H1 (cell line): ENCODE measurements around the gene STIM1. TPM values are rescaled to one million over a fixed set of nuclear protein-coding genes. Genes with fewer than 3 reads are reported as not detected.

Source experiments
- ASH2L ChIP-seq: fragments of 200-600, 300-600 bp; sonication (generic); IDR thresholded peaks from one replicate; pipeline ENCODE4 v1.7.1; 2017; ENCODE audit warnings: low read length
- BRCA1 ChIP-seq: IDR thresholded peaks from 2 replicates; pipeline ENCODE4 v1.6.1; 2012; ENCODE audit warnings: low read depth, low read length, improper control_type of control experiment
- CREB1 ChIP-seq: IDR thresholded peaks from 2 replicates; pipeline ENCODE4 v1.6.1; 2012; ENCODE audit warnings: inconsistent platforms
- EZH2 ChIP-seq: fragments of 200-600 bp; sonication (generic); IDR thresholded peaks from 2 replicates; pipeline ENCODE4 v1.7.1; 2012; ENCODE audit warnings: low read depth, mild to moderate bottlenecking, moderate library complexity, low read length, inconsistent platforms; ENCODE audit not compliant: severe bottlenecking
- GTF2F1 ChIP-seq: IDR thresholded peaks from 2 replicates; pipeline ENCODE4 v1.6.1; 2012; ENCODE audit warnings: low read depth, low read length, improper control_type of control experiment, borderline replicate concordance
- KDM4A ChIP-seq: IDR thresholded peaks from one replicate; pipeline ENCODE4 v1.7.1; 2012; ENCODE audit warnings: low read depth, mild to moderate bottlenecking, moderate library complexity, low read length, inconsistent platforms; ENCODE audit not compliant: severe bottlenecking
- KDM5A ChIP-seq: fragments of 200-600 bp; IDR thresholded peaks from 2 replicates; pipeline ENCODE4 v1.7.1; 2012; ENCODE audit warnings: mild to moderate bottlenecking, low read length, inconsistent platforms, mixed read lengths
- RAD21 ChIP-seq, 2 experiments: IDR thresholded peaks in 1 of 2; conservative IDR thresholded peaks in 1 of 2; 2 replicates each; pipeline ENCODE4 v1.6.1; 2011; ENCODE audit warnings: low read depth in 2 of 2, low read length in 2 of 2, improper control_type of control experiment in 1 of 2, inconsistent platforms in 1 of 2, mild to moderate bottlenecking in 1 of 2, moderate library complexity in 1 of 2
- TAF7 ChIP-seq: optimal IDR thresholded peaks from 2 replicates; pipeline ENCODE3; 2011; ENCODE audit warnings: low read depth, mild to moderate bottlenecking, inconsistent platforms, low read length, moderate library complexity, borderline replicate concordance
- ZNF274 ChIP-seq: IDR thresholded peaks from 2 replicates; pipeline ENCODE4 v1.7.0; 2012; ENCODE audit warnings: low read length, borderline replicate concordance; ENCODE audit errors: extremely low read depth
- polyA plus RNA-seq, 7 experiments: library from polyadenylated mRNA; depleted of rRNA in 3 of 7; stranded (reverse) in 5 of 7; unstranded in 2 of 7; fragments of >200 nt in 5 of 7; fragments of 200-250 nt in 2 of 7; gene quantifications; 1 replicate in 5 of 7; 2 replicates in 1 of 7; 4 replicates in 1 of 7; pipeline versions ENCODE4 v1.2.1 to v1.2.3, GENCODE V29; 2011 to 2013; ENCODE audit warnings: missing spikeins in 2 of 7, mixed read lengths in 2 of 7
- total RNA-seq: library from RNA; stranded (reverse); fragmentation: NEBNext Ultra II Directional; extraction: Animal tissue kit (Norgen Biotek cat#: 25700); gene quantifications from 2 replicates; pipeline ENCODE4 v1.2.1, GENCODE V29; 2021
- TF ChIP-seq, protein P1 (sequence below): fragments of 300-600 bp; sonication (generic); IDR thresholded peaks from 2 replicates; pipeline ENCODE4 v1.7.1; 2012; ENCODE audit warnings: low read length, moderate library complexity, mild to moderate bottlenecking, inconsistent platforms; ENCODE audit not compliant: insufficient replicate concordance

Gene STIM1
- total and polyA plus RNA-seq, 2 of the 8 experiments (the other 6 are each of a cell fraction or from before 2014, with no cell fraction given), result 11.1 to 12.2 TPM

DNA sequence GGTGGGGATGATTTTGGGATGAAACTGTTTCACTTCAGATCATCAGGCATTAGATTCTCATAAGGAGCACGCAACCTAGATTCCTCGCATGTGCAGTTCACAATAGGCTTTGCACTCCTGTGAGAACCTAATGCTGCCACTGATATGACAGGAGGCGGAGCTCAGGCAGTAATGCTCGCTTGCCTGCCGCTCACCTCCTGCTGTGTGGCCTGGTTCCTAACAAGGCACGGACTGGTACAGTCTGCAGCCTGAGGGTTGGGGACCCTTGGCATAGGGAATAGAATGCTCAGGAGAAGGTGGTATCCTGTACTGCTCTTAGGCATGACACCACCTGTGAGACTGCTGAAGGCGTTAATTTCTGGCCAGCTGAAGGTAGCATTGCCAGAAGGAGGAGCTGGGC lies 47.0 kb downstream of the STIM1 start (continued):
- TF ChIP-seq, protein P1, sequence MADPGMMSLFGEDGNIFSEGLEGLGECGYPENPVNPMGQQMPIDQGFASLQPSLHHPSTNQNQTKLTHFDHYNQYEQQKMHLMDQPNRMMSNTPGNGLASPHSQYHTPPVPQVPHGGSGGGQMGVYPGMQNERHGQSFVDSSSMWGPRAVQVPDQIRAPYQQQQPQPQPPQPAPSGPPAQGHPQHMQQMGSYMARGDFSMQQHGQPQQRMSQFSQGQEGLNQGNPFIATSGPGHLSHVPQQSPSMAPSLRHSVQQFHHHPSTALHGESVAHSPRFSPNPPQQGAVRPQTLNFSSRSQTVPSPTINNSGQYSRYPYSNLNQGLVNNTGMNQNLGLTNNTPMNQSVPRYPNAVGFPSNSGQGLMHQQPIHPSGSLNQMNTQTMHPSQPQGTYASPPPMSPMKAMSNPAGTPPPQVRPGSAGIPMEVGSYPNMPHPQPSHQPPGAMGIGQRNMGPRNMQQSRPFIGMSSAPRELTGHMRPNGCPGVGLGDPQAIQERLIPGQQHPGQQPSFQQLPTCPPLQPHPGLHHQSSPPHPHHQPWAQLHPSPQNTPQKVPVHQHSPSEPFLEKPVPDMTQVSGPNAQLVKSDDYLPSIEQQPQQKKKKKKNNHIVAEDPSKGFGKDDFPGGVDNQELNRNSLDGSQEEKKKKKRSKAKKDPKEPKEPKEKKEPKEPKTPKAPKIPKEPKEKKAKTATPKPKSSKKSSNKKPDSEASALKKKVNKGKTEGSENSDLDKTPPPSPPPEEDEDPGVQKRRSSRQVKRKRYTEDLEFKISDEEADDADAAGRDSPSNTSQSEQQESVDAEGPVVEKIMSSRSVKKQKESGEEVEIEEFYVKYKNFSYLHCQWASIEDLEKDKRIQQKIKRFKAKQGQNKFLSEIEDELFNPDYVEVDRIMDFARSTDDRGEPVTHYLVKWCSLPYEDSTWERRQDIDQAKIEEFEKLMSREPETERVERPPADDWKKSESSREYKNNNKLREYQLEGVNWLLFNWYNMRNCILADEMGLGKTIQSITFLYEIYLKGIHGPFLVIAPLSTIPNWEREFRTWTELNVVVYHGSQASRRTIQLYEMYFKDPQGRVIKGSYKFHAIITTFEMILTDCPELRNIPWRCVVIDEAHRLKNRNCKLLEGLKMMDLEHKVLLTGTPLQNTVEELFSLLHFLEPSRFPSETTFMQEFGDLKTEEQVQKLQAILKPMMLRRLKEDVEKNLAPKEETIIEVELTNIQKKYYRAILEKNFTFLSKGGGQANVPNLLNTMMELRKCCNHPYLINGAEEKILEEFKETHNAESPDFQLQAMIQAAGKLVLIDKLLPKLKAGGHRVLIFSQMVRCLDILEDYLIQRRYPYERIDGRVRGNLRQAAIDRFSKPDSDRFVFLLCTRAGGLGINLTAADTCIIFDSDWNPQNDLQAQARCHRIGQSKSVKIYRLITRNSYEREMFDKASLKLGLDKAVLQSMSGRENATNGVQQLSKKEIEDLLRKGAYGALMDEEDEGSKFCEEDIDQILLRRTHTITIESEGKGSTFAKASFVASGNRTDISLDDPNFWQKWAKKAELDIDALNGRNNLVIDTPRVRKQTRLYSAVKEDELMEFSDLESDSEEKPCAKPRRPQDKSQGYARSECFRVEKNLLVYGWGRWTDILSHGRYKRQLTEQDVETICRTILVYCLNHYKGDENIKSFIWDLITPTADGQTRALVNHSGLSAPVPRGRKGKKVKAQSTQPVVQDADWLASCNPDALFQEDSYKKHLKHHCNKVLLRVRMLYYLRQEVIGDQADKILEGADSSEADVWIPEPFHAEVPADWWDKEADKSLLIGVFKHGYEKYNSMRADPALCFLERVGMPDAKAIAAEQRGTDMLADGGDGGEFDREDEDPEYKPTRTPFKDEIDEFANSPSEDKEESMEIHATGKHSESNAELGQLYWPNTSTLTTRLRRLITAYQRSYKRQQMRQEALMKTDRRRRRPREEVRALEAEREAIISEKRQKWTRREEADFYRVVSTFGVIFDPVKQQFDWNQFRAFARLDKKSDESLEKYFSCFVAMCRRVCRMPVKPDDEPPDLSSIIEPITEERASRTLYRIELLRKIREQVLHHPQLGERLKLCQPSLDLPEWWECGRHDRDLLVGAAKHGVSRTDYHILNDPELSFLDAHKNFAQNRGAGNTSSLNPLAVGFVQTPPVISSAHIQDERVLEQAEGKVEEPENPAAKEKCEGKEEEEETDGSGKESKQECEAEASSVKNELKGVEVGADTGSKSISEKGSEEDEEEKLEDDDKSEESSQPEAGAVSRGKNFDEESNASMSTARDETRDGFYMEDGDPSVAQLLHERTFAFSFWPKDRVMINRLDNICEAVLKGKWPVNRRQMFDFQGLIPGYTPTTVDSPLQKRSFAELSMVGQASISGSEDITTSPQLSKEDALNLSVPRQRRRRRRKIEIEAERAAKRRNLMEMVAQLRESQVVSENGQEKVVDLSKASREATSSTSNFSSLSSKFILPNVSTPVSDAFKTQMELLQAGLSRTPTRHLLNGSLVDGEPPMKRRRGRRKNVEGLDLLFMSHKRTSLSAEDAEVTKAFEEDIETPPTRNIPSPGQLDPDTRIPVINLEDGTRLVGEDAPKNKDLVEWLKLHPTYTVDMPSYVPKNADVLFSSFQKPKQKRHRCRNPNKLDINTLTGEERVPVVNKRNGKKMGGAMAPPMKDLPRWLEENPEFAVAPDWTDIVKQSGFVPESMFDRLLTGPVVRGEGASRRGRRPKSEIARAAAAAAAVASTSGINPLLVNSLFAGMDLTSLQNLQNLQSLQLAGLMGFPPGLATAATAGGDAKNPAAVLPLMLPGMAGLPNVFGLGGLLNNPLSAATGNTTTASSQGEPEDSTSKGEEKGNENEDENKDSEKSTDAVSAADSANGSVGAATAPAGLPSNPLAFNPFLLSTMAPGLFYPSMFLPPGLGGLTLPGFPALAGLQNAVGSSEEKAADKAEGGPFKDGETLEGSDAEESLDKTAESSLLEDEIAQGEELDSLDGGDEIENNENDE, result no peak
- TF ChIP-seq GTF2F1 (no peak), ASH2L (no peak), KDM5A (no peak), KDM4A (no peak), EZH2 (no peak), TAF7 (no peak), BRCA1 (no peak), ZNF274 (no peak), RAD21 (IDR thresholded peaks at IDR 0.05 in 1 of 2, conservative IDR thresholded peaks at IDR 0.05 in 1 of 2; ENCODE audit: low read depth in 2 of 2, low read length in 2 of 2) (no peak), CREB1 (no peak)
- TF ChIP-seq, all 59 proteins: peak for 0
